AG08395 (cell line): Measurements from ENCODE around the gene DGAT2.

Experiments
- DNase-seq: peaks from one replicate; pipeline ENCODE4 v3.0.0; 2012; ENCODE audit warnings: mixed read lengths, low spot score

DGAT2 gene

DNA sequence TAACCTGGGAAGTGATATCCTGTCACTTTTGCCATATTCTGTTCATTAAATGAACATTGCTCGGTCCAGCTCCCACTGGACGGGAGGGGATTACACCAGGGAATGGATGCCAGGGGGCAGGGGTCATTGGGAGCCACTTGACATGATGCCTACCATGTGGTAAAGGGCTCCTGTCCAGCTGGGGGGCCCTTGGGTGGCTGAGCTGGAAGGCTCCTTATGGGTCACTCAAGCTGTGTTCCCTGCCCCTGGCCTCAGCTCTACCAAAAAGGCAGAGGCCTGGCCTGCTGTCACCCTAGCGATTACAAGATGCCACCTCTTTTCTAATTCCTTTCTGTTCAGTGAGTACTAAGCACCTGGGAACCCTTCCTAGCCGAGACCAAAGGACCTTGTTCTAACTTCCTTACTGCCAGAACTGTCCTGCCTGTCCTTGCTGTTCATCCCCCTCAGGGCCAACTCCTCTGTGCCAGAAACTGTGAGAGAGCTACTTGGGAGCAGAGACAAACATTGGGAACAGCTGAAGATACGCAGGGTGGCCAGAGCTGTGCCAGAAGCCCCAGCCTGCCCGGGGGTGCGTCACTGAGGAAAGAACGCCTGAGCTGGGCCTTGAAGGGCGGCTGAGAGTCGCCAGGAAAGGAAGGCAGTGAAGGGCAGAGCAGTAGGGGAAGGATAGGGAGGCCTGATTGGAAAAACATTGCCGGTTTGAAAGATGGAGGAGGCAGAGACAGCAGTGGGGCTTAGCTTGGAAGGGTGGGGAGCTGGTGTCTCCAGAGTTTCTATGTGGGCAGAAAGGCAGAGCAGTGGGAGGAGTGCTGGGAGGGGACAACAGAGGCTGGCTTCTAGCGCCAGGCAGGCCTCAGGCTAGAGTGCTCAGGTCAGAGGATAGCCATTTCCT, 33.7 kb downstream of the DGAT2 start:
- DNase-seq: no peak

DNA sequence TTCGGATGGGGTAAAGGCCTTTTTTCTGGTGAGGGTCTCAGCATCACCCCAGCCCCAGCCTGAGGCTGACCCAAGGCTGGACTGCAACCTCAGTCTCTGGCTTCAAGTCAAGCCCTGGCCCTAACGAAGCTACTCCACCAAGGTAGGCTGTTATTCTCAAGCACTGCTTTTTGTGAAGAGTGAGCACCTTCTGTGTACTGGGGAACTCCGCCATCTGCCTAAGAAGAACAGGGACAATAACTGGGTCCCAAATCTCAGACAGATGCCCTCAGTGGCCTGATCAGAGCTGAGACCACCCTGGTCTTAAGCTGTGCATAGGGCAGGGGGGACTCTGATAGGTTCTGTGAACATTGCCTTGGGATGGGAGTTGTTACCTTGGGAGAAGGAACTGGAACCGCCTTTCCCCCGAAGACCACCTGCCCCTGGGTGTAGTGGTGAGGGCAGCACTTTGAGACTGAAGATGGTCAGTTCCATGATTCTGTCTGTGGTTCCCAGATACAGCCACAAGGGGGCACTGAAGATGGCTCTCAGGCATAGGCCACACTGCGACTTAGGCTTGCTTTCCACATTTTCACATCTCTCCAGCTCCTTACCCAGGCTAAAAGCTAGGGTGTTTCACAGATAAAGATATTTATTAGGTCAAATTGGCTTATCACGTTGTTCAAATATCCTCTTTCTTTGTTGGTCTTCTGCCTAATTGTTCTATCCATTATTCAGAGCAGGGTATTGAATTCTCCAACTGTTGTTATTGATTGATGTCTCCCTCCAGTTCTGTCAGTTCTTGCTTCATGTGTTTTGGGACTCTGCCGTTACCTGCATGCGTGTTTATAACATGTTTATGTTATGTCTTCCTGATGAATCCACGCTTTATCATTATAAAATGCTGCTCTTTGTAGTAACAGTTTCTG, 34.6 kb downstream of the DGAT2 start:
- DNase-seq: peak; percentile 84

- DNase-seq: no peak
Observed at GRCh38 chr11:75809111-75809510, 40.5 kb downstream of the DGAT2 start.

GRCh38 chr11:75809991-75810390, 41.4 kb downstream of the DGAT2 start:
- no peak for DNase-seq

GRCh38 chr11:75810637-75811390, 42.2 kb downstream of the DGAT2 start:
- no peak for DNase-seq

- no peak for DNase-seq
Observed at GRCh38 chr11:75811485-75811884, 42.9 kb downstream of the DGAT2 start.

DNA sequence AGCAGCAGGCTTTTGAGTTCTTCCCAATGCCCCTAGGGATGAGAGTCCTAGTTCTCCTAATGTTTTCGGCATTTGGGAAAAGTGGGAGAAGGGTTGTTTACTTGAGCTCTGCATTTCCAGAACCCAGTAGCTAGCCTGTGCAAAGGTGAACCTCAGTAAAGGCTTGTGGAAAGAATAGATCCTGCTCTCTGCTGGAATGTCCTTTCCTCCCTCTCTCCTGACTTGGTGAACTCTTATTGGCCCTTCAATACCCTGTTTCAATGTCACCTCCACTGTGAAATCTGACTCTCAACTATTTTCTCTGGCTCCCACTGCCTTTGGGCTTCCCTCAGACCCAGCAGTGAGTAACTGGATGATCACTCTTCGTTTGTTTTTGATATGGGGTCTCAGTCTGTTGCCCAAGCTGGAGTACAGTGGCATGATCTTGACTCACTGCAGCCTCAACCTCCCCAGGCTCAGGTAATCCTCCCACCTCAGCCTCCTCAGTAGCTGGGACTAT, 44.0 kb downstream of the DGAT2 start:
- no peak for DNase-seq

DNA sequence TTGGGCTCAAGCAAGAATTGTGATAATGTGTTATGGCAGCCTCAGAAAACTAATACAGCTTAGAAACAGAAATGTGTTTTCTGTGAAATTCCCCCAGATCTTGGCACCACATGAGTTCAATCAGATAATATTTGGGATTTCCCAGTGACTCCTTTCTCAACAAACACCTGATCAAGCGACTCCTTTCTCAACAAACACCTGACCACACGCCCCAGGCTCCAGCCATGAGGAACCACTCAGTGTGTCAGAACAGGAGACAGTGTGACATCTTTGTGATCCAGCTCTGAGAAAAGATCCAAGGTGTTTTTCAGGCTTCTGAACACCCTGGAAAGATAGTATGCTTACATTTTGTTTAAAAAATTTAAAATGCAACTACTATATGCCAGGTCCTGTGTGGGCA, 44.5 kb downstream of the DGAT2 start:
- no peak for DNase-seq

- no peak for DNase-seq
Observed at GRCh38 chr11:75813622-75814039, 45.1 kb downstream of the DGAT2 start.

GRCh38 chr11:75814363-75814676, 45.7 kb downstream of the DGAT2 start:
- no peak for DNase-seq

DNA sequence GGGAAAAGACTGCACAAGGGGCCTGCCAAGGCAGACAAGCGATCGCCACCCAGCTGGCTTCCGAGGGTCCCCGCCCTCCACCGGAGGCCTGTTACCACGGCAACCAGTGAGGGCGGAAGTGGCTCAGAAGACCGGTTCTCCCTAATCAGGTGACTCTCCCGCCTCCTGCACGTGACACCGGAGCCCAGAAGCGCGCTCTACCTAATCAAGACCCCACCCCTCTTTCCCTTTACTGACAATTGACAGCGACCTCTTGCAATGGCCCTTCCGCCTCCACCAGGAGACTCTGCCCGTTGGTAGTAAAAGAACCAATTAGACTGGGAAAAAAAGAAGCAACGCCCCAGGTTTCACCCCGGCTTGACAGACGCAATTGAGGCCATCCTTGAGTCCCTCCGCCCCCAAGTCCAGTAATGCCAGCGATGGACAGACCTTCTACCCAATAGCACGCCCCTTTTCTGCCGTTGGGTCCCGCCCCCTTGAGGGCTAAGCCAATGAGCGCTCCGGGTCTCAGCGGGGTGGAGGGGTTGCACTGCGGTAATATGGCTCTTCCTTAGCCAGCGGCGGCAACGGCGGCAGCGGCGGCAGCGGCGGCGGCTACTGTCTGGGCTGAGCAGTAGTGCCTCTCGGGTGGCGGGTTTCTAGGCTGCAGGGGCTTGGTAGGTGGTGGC, 46.2 kb downstream of the DGAT2 start, which contains the start of gene UVRAG:
Gene UVRAG, plus strand, starts transcription at position 534 of the 668 bp plus-strand sequence. CDS start 198 bp downstream, outside the sequence.
- peak; percentile 100 for DNase-seq

DNA sequence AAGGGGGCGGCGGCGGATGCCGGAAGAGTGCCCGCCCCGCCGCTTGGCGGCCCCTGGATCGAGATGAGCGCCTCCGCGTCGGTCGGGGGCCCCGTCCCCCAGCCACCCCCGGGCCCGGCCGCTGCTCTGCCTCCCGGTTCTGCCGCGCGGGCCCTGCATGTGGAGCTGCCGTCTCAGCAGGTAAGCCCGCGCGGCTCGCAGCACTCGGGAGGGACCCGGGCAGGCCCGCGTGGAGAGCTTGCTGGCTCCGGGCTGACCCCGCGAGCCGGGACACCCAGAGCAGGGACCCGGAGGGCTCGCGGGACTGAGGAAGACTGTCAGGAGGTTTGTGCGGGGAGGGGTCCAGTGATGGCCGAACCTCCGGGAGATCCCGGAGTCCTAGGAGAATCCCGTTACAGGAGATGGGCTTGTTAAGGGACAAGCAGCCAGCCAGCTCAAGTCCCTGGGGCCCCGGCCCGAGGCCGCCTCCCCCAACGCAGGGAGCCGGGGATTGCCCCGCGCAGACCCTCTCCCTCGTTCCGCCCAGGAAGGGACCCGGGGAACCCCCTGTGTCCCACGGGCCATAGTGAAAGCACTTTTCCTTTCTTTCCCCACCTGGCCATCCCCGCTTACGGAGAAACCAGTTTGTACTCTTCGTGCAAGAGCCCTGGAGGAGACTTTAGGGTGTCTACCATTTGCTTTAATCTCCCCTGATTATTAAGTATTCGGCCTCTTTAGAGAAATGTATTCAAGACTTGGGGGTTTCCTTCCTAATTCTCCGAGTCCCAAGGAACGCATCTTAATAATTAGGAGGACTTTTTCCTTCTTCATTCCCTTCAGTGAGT, 47.0 kb downstream of the DGAT2 start:
- peak; percentile 41 for DNase-seq

DNA sequence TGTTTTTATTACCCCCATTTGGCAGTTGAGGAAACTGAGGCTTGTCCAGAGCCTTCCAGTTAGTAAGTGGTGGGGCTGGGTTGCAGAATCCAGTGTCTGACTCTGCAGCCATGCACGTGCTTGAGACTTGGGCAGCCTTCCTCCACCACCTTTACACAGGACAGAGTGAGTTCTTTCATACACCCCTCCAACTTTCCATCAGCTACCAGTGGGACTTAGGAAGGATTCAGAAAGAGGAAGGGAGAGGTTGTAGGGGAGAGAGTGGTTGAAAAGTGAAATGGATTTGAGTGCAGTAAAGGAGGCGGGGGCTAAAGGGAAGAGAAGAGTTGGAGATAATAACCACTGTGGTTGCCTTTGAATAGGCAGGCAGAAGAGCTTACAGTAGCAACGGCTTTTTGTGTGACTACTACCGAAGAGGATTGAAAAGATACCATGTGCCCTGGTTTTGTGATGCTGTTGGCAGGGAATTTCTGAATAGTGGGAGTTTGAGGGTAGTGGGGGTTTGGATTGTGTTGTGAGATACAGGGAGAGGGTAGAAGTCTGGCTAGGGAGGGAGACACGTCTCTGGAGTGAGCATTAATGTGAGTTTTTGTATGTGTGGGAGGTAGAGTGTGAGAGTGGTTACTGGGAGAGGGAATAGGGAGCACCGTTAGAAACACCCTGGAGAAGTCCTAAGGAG, 48.1 kb downstream of the DGAT2 start:
- no peak for DNase-seq

DNA sequence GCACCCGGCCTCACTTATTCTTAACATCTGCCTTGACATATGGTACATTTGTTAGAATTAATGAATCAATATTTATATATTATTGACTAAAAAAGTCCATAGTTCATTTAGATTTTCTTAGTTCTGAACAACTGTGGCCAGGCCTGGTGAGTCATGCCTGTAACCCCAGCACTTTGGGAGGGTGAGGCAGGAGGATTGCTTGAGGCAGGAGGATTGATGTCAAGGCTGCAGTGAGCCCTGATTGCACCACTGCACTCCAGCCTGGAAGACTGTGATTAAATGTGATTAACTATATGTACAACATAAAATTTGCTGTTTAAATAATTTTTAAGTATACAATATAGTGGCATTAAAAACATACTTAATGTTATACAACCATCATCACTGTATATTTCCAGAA, 52.1 kb downstream of the DGAT2 start:
- no peak for DNase-seq

- DNase-seq: no peak
Observed at GRCh38 chr11:75821202-75821601, 52.6 kb downstream of the DGAT2 start.

GRCh38 chr11:75822541-75822940, 54.0 kb downstream of the DGAT2 start:
- DNase-seq: no peak

GRCh38 chr11:75823415-75823814, 54.8 kb downstream of the DGAT2 start:
- no peak for DNase-seq

- no peak for DNase-seq
Observed at GRCh38 chr11:75823946-75824345, 55.4 kb downstream of the DGAT2 start.

DNA sequence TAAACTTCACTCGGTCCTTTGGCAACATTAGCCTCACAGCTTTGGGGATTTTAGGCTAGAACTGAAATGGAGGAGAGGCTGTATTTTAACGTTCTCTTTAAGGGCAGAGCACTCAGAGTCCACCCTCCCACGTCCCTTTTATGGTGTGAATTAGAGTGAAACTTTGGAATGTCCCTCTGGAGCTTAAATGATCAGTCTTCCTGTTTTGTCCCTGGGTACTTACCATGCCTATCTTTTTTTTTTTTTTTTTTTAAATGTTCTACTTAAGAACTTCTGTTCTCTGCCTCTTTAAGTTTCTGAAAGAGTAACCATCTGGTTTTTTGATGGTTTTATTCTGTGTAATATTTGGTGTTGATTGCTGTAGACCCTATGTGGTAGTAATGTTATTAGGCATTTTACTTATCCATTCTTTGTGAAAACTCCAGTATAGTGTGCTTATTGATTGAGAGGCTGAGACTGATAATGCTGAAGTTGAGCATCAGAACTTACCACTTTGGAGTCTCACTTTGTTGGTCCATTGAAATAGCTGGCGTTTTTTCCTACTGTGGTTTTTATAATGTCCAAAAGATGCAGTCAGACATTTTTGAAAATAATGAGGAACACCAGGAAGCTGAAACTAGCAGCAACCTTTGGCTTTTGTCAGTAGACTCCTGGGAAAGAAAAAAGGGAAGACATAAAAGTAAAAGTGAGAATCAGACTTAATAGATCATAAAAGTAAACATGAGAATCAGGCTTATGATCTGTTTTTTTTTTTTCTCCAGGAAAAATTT, 58.1 kb downstream of the DGAT2 start:
- peak; percentile 41 for DNase-seq
